Brain pericyte (primary cell): Measurements from ENCODE around the gene HNRNPA3.
"Not testable (repeated sequence)": the region's sequence is repeated elsewhere in the genome, so short reads cannot be mapped to it uniquely, and the experiment has no call there.

ENCODE experiments used
- DNase-seq: peaks from one replicate; pipeline ENCODE4 v3.0.0-alpha.2; 2012; ENCODE audit warnings: low read depth, low spot score

HNRNPA3 gene

GRCh38 chr2:177232098-177232704 is 19.6 kb downstream of the HNRNPA3 start:
- DNase-seq: no peak

- no peak for DNase-seq
Observed at GRCh38 chr2:177234267-177234666, 21.7 kb downstream of the HNRNPA3 start.

GRCh38 chr2:177235855-177236437 is 23.4 kb downstream of the HNRNPA3 start:
- DNase-seq: no peak

- DNase-seq: no peak
Observed at GRCh38 chr2:177237932-177238331, 25.3 kb downstream of the HNRNPA3 start.

GRCh38 chr2:177239053-177239452 is 26.5 kb downstream of the HNRNPA3 start:
- no peak for DNase-seq

GRCh38 chr2:177239932-177240630 is 27.5 kb downstream of the HNRNPA3 start:
- DNase-seq: no peak

GRCh38 chr2:177241711-177242120 is 29.1 kb downstream of the HNRNPA3 start:
- DNase-seq: no peak

GRCh38 chr2:177242121-177242987 is 29.8 kb downstream of the HNRNPA3 start:
- peak; percentile 61 for DNase-seq

GRCh38 chr2:177243073-177243472 is 30.5 kb downstream of the HNRNPA3 start:
- DNase-seq: no peak

GRCh38 chr2:177243476-177243875 is 30.9 kb downstream of the HNRNPA3 start:
- no peak for DNase-seq

GRCh38 chr2:177244244-177244771 is 31.7 kb downstream of the HNRNPA3 start:
- DNase-seq: no peak

- no peak for DNase-seq
Observed at GRCh38 chr2:177245010-177245422, 32.4 kb downstream of the HNRNPA3 start.

- DNase-seq: no peak
Observed at GRCh38 chr2:177246000-177246399, 33.4 kb downstream of the HNRNPA3 start.

- not testable (repeated sequence) for DNase-seq
Observed at GRCh38 chr2:177246523-177247030, 34.0 kb downstream of the HNRNPA3 start.

- DNase-seq: no peak
Observed at GRCh38 chr2:177247693-177248262, 35.2 kb downstream of the HNRNPA3 start.

- DNase-seq: no peak
Observed at GRCh38 chr2:177249038-177249437, 36.4 kb downstream of the HNRNPA3 start.

GRCh38 chr2:177250461-177250860 is 37.9 kb downstream of the HNRNPA3 start:
- DNase-seq: no peak

GRCh38 chr2:177251165-177251542 is 38.6 kb downstream of the HNRNPA3 start:
- no peak for DNase-seq

GRCh38 chr2:177252808-177253531 is 40.4 kb downstream of the HNRNPA3 start:
- no peak for DNase-seq

GRCh38 chr2:177253704-177254103 is 41.1 kb downstream of the HNRNPA3 start:
- no peak for DNase-seq
